ENCODE results near the gene NTM. TPM values are rescaled to one million over a fixed set of nuclear protein-coding genes. Genes with fewer than 3 reads are reported as not detected.

Gene NTM
- total and polyA plus RNA-seq, 2 of the 8 experiments (the other 6 are each of a cell fraction or from before 2014, with no cell fraction given), result 13.4 to 20.0 TPM

GRCh38 chr11:131375421-131375820, 5.0 kb downstream of the NTM start:
- Histone ChIP-seq H4K8ac (ENCODE audit: extremely low read depth, insufficient read depth, low read length) (no peak overlapping the region), H3K4ac (replicated peaks; ENCODE audit: insufficient read length, low read depth, low read length) (no peak overlapping the region), H2BK5ac (ENCODE audit: low read depth, low read length) (no peak overlapping the region), H3K4me2 (ENCODE audit: insufficient read depth in 1 of 2, low read depth in 2 of 2, low read length in 2 of 2) (no peak overlapping the region), H2AK5ac (ENCODE audit: low read depth, low read length) (no peak overlapping the region), H2BK15ac (ENCODE audit: low read length) (no peak overlapping the region), H4K20me1 (replicated peaks in 1 of 2; ENCODE audit: control insufficient read depth in 1 of 2, insufficient read depth in 2 of 2, low read length in 2 of 2) (no peaks in the 10 kb centered on the region), H2BK120ac (replicated peaks; ENCODE audit: low read depth, low read length) (no peak overlapping the region), H3K9ac (replicated peaks in 1 of 4; ENCODE audit: extremely low read depth in 1 of 4, low read depth in 3 of 4, low read length in 3 of 4) (no peak overlapping the region), H3K23me2 (ENCODE audit: low read depth, low read length) (no peaks in the 10 kb centered on the region), H4K5ac (ENCODE audit: insufficient read length, low read depth, low read length) (no peak overlapping the region), H4K91ac (replicated peaks; ENCODE audit: insufficient read length, low read length) (no peak overlapping the region), H3K79me1 (ENCODE audit: low read depth, low read length) (no peaks in the 10 kb centered on the region), H3K4me1 (replicated peaks in 1 of 4; ENCODE audit: control insufficient read depth in 3 of 4, insufficient read depth in 4 of 4, low read length in 3 of 4) (peaks cover 11 to 24% (median 19%) of the 10 kb centered on the region in 4 experiments), H3K36me3 (ENCODE audit: control insufficient read depth in 2 of 4, insufficient read depth in 4 of 4, low read length in 3 of 4) (no peaks in the 10 kb centered on the region), H3K18ac (ENCODE audit: extremely low read depth, low read length) (no peak overlapping the region), H3K4me3 (ENCODE audit: extremely low read depth in 1 of 4, insufficient read depth in 2 of 4, low read depth in 3 of 4, low read length in 4 of 4) (no peak overlapping the region), H3K27me3 (replicated peaks in 1 of 4; ENCODE audit: control insufficient read depth in 3 of 4, extremely low read depth in 1 of 4, insufficient read depth in 3 of 4, low read length in 3 of 4) (no peaks in the 10 kb centered on the region; a peak in 1 of 7 replicates), H3K23ac (ENCODE audit: insufficient read length) (no peak overlapping the region), H3K14ac (ENCODE audit: insufficient read length) (no peak overlapping the region), H2BK12ac (ENCODE audit: low read depth, low read length) (no peak overlapping the region), H3K9me3 (ENCODE audit: insufficient read depth in 2 of 2, low read depth in 1 of 2, low read length in 1 of 2) (no peaks in the 10 kb centered on the region), H2BK20ac (ENCODE audit: low read length) (no peak overlapping the region), H2AFZ (ENCODE audit: low read length) (no peak overlapping the region), H3K56ac (replicated peaks; ENCODE audit: insufficient read length, low read depth, low read length) (no peak overlapping the region), H3K27ac (ENCODE audit: low read depth, low read length) (no peak overlapping the region), H3K79me2 (ENCODE audit: control insufficient read depth in 1 of 2, insufficient read depth in 2 of 2, low read length in 2 of 2) (no peaks in the 10 kb centered on the region)
- ChIA-PET CTCF (ENCODE audit: partially characterized antibody) (interaction anchor here (0.6 to 1.5 kb wide), 4 partner anchors 9 to 299 kb away, joined by 3 to 5 read pairs (median 3); no protein-coding TSS in a partner anchor), POLR2A (ENCODE audit: partially characterized antibody) (no interaction called here)
- FAIRE-seq (no peak), DNase-seq (ENCODE audit: low read depth in 1 of 2, low spot score in 2 of 2) (no peak)
- 68% methylated on average over 4 of the region's 4 CpGs; no CpG with 5 or more reads in 1 of the 2 experiments for WGBS, 2 experiments (ENCODE audit: extremely low coverage in 1 of 2, insufficient coverage in 1 of 2, insufficient read length in 1 of 2, insufficient replicate concordance in 2 of 2, low coverage in 1 of 2, low lambda C conversion rate in 2 of 2, missing lambda C conversion rate in 1 of 2)
- no peak for TF ChIP-seq RAD21 (IDR thresholded peaks at IDR 0.05 in 1 of 2, conservative IDR thresholded peaks at IDR 0.05 in 1 of 2; ENCODE audit: low read depth in 2 of 2, low read length in 2 of 2)
- no peak for TF ChIP-seq CBX8 (IDR thresholded peaks at IDR 0.05; ENCODE audit: borderline replicate concordance, low read depth, low read length)
- no peak for TF ChIP-seq JUN (IDR thresholded peaks at IDR 0.05; ENCODE audit: low read depth, low read length)
- no peak for TF ChIP-seq ASH2L (IDR thresholded peaks at IDR 0.05; ENCODE audit: low read length)
- no peak for TF ChIP-seq EP300 (IDR thresholded peaks at IDR 0.05; ENCODE audit: borderline replicate concordance in 1 of 2, low read depth in 2 of 2, low read length in 2 of 2)
- no peak for TF ChIP-seq RBBP5 (IDR thresholded peaks at IDR 0.05; ENCODE audit: borderline replicate concordance, low read depth, low read length)
- no peak for TF ChIP-seq ZNF274 (IDR thresholded peaks at IDR 0.05; ENCODE audit: borderline replicate concordance, extremely low read depth, low read length)
- no peak for TF ChIP-seq TEAD4 (IDR thresholded peaks at IDR 0.05; ENCODE audit: low read depth, low read length)
- no peak for TF ChIP-seq RXRA (IDR thresholded peaks at IDR 0.05; ENCODE audit: insufficient read depth, low read depth, low read length)
- TF ChIP-seq USF2 (IDR thresholded peaks at IDR 0.05; ENCODE audit: low read length), result no peak
- no peak for TF ChIP-seq ATF3 (IDR thresholded peaks at IDR 0.05; ENCODE audit: insufficient read depth, low read depth, low read length)
- TF ChIP-seq TBP (IDR thresholded peaks at IDR 0.05; ENCODE audit: low read depth, low read length), result no peak
